GM19397 (cell line): ENCODE results near the gene PCSK6.
"Not testable (repeated sequence)": the region's sequence is repeated elsewhere in the genome, so short reads cannot be mapped to it uniquely, and the experiment has no call there.

Experiments used
- ATAC-seq: cut with Tn5 transposase; IDR thresholded peaks from one replicate; pipeline ENCODE4 v1.9.1; 2021; ENCODE audit warnings: mild to moderate bottlenecking, moderate library complexity; ENCODE audit not compliant: unreplicated experiment

Gene PCSK6

DNA sequence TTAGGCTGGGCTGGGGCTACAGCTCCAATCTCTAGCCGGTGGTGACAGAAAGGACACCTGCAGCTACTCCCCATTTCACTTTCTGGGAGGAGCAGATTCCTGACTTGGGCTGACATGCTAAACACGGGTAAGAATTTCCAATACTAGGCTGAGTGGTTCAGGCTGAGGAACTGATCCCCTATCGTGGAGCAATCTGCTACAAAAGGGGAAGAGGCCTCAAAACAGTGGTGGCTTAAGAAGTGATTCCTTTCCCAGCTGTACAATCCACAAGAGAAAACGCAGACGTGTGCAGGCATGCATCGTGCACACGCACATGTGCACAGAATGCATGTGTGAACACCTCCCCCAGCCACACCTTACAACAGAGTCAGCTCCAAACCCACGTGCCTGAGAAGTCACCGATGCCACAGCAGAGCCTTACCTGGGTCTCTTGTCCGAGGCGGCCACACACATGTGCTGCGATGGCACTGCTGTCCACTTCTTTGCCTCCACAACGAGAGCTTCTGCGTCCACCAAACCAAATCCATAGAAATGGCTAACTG, 107.8 kb downstream of the PCSK6 start:
- ATAC-seq, result no peak

- ATAC-seq, result no peak
These were observed 109.4 kb downstream of the PCSK6 start for GRCh38 chr15:101380146-101380545.

- ATAC-seq, result no peak
These were observed 109.9 kb downstream of the PCSK6 start for GRCh38 chr15:101379647-101380046.

DNA sequence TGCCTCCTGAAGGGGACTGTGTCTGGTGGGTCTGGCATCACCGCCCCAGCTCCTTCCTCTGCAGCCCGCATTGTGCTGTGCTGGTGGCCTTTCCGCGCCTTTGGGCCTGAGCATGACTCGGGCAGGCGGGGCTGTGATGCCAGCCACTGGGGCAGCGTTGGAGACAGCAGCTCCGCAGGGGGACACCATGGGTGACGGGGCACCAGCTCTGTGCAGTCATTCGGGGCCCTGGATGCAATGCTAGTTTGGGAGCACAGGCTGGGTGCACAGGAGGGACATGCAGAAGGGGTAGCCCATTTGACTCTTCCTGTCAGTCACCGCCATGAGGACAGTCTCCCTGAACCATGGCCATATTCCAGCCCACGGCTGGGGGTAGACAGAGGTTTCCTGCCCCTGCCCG, 110.6 kb downstream of the PCSK6 start:
- no peak for ATAC-seq

- ATAC-seq, result no peak
These were observed 111.2 kb downstream of the PCSK6 start for GRCh38 chr15:101378171-101378755.

DNA sequence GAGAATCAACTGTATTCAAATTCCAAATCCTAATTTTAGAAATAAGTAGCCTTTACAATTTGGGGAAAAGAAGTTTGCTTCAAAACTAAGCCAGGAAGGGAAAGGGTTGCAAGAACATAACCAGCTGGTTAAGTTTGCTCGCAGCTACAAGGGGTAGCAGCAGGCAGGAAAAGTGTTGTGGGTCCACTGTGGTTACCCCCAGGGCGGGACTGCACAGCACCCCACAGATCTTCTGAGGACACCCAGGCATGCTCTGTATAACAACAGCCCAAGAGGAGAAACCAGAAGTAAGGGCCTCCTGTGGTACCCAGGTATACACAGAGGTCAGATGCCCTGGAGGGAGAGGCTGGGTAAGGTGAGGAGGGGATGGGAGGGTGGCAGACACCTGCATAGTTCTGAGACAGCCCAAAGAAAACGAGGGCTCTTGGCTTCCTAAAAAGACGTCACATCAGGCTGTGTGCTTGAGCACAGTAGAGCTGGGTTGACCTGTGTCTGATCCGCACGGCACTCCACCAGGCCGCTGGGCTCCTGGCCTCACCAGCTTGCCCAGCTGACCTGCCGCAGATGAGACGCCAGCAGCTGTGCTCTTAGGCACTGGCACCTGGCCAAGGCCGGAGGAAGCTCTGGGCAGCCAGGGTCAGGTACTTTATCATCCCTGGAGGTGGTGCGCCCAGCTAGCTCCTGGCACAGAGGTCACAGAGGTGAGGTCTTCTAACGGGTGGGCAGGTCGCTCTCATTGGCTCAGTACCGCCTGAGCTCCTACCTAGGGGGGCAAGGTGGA, 112.7 kb downstream of the PCSK6 start:
- ATAC-seq, result no peak

- not testable (repeated sequence) for ATAC-seq
These were observed 114.5 kb downstream of the PCSK6 start for GRCh38 chr15:101375006-101375405.

- no peak for ATAC-seq
These were observed 115.2 kb downstream of the PCSK6 start for GRCh38 chr15:101374326-101374725.

DNA sequence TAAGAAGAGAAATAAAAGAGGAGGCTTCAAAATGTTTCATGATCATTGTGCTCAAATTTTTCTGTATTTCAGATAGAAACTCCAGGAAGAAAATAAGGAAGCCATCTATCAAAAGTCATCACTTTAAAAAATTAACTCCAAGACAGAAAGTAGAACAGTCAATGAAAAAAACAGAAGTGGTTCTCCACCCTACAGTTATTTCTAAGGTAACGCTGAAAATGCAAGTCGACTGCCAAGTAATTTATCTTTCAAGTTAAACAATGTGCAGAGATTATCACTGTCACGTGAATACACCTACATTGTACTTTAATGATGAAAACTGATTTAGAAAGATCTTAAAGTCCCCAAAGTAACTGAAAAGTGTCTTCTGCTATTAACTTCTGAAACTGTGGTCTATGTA, 115.9 kb downstream of the PCSK6 start:
- ATAC-seq, result no peak

DNA sequence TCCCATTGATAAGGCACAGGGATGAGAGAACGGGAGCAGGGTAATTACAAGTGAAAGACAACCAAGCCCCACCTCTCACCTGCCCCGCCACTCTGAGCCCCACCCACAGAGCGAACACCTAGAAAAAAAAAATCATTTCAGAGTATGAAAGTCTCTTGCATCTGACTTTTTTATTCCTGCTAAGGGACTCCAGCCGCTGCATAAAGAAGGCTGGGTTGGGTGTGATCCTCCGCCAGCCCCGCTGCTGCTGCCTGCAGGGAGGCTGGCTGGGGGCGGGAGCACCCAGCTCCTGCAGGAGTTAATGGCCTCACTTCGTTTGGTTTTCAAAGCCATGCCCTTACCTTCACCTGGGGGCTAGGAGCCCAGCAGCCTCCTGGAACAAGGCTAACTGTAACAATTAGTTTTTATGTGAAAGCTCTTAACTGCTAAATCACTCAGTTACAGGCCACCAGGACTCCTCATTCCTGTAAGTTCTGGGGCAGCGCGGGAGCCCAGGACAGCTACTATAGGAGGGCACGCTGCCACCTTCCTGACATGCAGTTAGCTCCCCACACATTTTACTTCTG, 116.5 kb downstream of the PCSK6 start:
- ATAC-seq, result no peak

- ATAC-seq, result no peak
These were observed 117.3 kb downstream of the PCSK6 start for GRCh38 chr15:101372149-101372577.

DNA sequence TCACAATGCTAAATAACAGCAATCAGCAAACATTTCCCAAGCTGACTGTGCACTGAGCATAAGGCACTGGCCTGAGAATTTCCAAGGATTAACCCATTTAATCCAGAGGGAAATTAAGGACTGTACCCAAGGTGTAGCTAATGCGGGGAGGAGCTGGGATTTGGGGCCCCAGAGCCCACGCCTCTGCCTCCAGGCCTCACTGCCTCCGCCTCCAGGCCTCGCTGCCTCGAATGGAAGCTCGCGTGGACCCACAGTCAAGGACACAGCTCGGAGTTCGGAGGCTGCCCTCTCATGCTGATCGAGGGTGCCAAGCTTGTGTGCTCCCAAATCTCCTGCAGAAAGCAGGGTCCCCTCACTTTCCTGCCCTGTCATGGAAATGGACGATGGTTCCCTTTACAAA, 118.0 kb downstream of the PCSK6 start:
- ATAC-seq, result no peak

- ATAC-seq, result no peak
These were observed 118.4 kb downstream of the PCSK6 start for GRCh38 chr15:101371081-101371480.

- ATAC-seq, result no peak
These were observed 119.0 kb downstream of the PCSK6 start for GRCh38 chr15:101370330-101371024.

- ATAC-seq, result no peak
These were observed 119.8 kb downstream of the PCSK6 start for GRCh38 chr15:101369676-101370075.

GRCh38 chr15:101368861-101369642, 120.5 kb downstream of the PCSK6 start:
- ATAC-seq, result no peak

DNA sequence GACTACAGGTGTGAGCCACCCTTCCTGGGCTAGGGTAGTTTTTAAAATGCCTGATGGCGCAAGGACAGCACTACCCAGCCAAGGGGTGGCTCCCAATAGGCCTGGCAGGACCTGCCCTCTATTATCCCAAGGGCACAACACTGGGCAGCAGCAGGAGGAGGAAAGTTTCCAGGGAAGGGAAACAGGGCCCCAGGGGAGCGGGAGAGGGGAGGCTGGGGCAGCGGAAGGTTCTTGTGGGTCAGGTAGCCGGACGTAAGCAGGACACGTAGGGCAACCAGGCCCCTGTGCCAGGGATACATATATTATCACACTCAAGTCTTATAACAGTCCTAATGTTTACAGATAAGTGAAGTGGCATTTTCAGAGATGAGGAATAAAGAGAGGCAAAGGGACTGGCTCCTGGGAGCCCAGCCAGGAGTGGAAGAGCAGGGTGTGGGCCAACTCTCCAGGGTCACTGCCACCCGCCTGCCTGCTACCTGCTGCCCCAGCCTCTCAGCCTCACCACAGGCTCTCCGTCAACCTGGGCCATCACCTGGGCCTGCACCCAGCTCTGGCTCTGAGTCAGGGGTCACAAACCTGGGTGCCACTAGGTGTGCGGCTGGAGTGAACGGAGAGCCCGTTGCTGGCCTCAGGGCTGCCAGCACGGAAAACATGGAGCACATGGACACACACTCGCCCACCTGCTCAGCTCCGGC, 121.3 kb downstream of the PCSK6 start:
- no peak for ATAC-seq

DNA sequence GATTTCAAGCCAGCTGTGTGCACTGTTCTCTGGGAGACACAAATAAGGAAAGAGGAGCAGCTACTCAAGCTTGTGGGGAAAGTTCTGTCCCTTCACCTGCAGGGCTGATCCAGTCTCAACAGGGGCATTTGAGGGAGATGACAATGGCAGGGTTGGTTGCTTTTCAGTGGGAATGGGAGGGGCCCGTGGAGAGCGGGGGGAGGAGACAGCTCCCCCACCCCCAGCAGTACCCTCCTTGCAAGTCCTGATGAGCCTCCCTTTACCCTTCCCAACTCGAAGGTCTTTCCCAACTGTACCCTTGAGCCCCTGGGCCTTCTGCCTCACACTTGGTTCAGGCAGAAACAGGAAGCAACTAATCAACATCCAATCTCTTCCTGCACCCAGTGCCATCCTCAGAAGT, 122.7 kb downstream of the PCSK6 start:
- no peak for ATAC-seq

GRCh38 chr15:101362986-101363566, 126.4 kb downstream of the PCSK6 start:
- ATAC-seq, result no peak

DNA sequence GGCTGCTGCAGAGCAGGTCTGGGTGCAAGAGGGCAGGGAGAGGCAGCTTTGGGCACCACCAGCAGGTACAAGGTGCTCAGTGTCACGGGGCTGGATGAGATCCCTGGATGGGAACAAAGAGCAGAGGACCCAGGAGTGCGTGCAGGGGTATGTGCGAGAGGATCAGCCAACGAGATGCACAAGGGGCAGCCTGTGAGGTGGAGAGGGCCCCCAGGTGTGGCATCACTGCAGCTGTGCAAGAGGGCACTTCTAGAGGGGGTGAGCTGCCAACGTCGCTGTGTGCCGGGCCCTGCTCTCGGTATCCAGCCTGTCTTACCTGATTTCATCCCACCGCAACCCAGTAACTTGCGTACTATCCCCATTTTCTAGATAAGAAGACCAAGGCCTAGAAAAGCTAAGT, 127.1 kb downstream of the PCSK6 start:
- no peak for ATAC-seq
